Right lobe of liver (tissue), 6 donors: ENCODE data around the gene RUNX2. TPM values are rescaled to one million over a fixed set of nuclear protein-coding genes. Genes with fewer than 3 reads are reported as not detected.
A peak's percentile ranks its signal among the peaks of the same experiment; 100 is the strongest.

Experiments used
- ATAC-seq, 4 donors: fragments of 200-7000 bp; cut with Tn5 transposase; one replicate each; pipeline ENCODE4 v1.9.1; 2020; ENCODE audit warnings: mild to moderate bottlenecking in 4 of 4, moderate library complexity in 4 of 4
- DNase-seq, 3 donors: peaks; one replicate each; pipeline ENCODE4 v3.0.0-alpha.2; 2020
- H3K27ac ChIP-seq, 3 donors: fragments of 200-600 bp; one replicate each; pipeline ENCODE4 v1.8.0; 2022
- H3K27me3 ChIP-seq, 2 donors: fragments of 200-600 bp; one replicate each; pipeline ENCODE4 v1.8.0; 2022
- H3K36me3 ChIP-seq, 4 donors: fragments of 200-600 bp; sonication (generic) in 1 of 4; one replicate each; pipeline versions ENCODE4 v1.5.1 to v1.8.0; 2017 to 2022; ENCODE audit warnings: control low read depth in 1 of 4
- H3K4me1 ChIP-seq, 4 donors: fragments of 200-600 bp; sonication (generic) in 1 of 4; one replicate each; pipeline versions ENCODE4 v1.5.1 to v1.8.0; 2017 to 2022; ENCODE audit warnings: control low read depth in 1 of 4
- H3K4me3 ChIP-seq, 3 donors: fragments of 200-600 bp; one replicate each; pipeline ENCODE4 v1.8.0; 2022
- H3K9me3 ChIP-seq, 4 donors: fragments of 200-600 bp; sonication (generic) in 1 of 4; one replicate each; pipeline versions ENCODE4 v1.5.1 to v1.8.0; 2017 to 2022; ENCODE audit warnings: control low read depth in 1 of 4
- CTCF ChIP-seq, 4 donors: fragments of 200-600 bp in 3 of 4; fragments of 450-650 bp in 1 of 4; IDR thresholded peaks; one replicate each; pipeline versions ENCODE4 v1.5.1 to v1.8.0; 2016 to 2022; ENCODE audit warnings: antibody characterized with exemption in 4 of 4, mild to moderate bottlenecking in 2 of 4
- POLR2A ChIP-seq: fragments of 450-650 bp; IDR thresholded peaks from one replicate; pipeline ENCODE4 v1.6.1; 2017; ENCODE audit warnings: antibody characterized with exemption, mild to moderate bottlenecking
- WGBS: methylation state at CpG from one replicate; pipeline ENCODE4 v1.1.6; 2018; ENCODE audit warnings: low coverage, low lambda C conversion rate; ENCODE audit not compliant: insufficient coverage; ENCODE audit errors: missing lambda C conversion rate; 5-methylcytosine and 5-hydroxymethylcytosine counted together
- intact Hi-C, 2 donors: fragments of 100-400 bp; cut with DNase I; formaldehyde crosslinking; loops; one replicate each; pipeline versions ENCODE4 v1.11.2 to v1.14.1; 2022
- total RNA-seq, 6 experiments: library from RNA; depleted of rRNA in 2 of 6; stranded (reverse); fragments of >200 nt in 2 of 6; fragmentation: NEBNext Ultra II Directional in 3 of 6; extraction: Animal tissue kit (Norgen Biotek cat#: 25700) in 3 of 6; gene quantifications; one replicate each; pipeline versions ENCODE4 v1.1.0 to v1.2.4, GENCODE V29; 2016 to 2023
- donor health status: DM: no; HTN: yes; CAD: no.
- donor health status: DM: no; HTN: no; CAD: no.
- donor health status: DM: no; HTN: no; CAD: no.
- donor health status: DM: no; HTN: yes; CAD: no.
- donor health status: DM: no; HTN: yes; CAD: no.

The RUNX2 gene
- total RNA-seq, 6 experiments from 2014 or later = 0.15 to 0.80 (median 0.43) TPM

- DNase-seq = no peak
- Histone ChIP-seq H3K27ac (no peak overlapping the region), H3K4me1 (no peaks in the 10 kb centered on the region), H3K36me3 (no peaks in the 10 kb centered on the region), H3K27me3 (no peaks in the 10 kb centered on the region), H3K9me3 (no peaks in the 10 kb centered on the region), H3K4me3 (no peak overlapping the region)
- 33% methylated on average over 7 of the region's 7 CpGs for WGBS
- peak in 1 of 4 donors; percentile 86 for ATAC-seq
- TF ChIP-seq POLR2A (no peak), CTCF (IDR thresholded peaks at IDR 0.05) (no peak)
- intact Hi-C loops = no loop called here
Observed at GRCh38 chr6:45436544-45437438, 108.7 kb downstream of the RUNX2 start.

- H3K27ac ChIP-seq = no peak overlapping the region
- no peaks in the 10 kb centered on the region for H3K36me3 ChIP-seq
- H3K4me1 ChIP-seq = no peaks in the 10 kb centered on the region
- H3K27me3 ChIP-seq = no peaks in the 10 kb centered on the region
- no peak for TF ChIP-seq POLR2A
- no peak for TF ChIP-seq CTCF (IDR thresholded peaks at IDR 0.05)
- no peaks in the 10 kb centered on the region for H3K9me3 ChIP-seq
- H3K4me3 ChIP-seq = no peak overlapping the region
- 64% methylated on average over 3 of the region's 3 CpGs for WGBS
- intact Hi-C loops = no loop called here
- DNase-seq (no peak), ATAC-seq (no peak)
Observed at GRCh38 chr6:45437439-45437815, 109.3 kb downstream of the RUNX2 start.

GRCh38 chr6:45438151-45438550 is 110.0 kb downstream of the RUNX2 start:
- 80% methylated on average over 3 of the region's 3 CpGs for WGBS
- H3K27ac ChIP-seq = no peak overlapping the region
- intact Hi-C loops = no loop called here
- TF ChIP-seq CTCF (IDR thresholded peaks at IDR 0.05) (no peak), POLR2A (no peak)
- no peaks in the 10 kb centered on the region for H3K9me3 ChIP-seq
- ATAC-seq (no peak), DNase-seq (no peak)
- H3K4me1 ChIP-seq = no peaks in the 10 kb centered on the region
- no peaks in the 10 kb centered on the region for H3K36me3 ChIP-seq
- no peak overlapping the region for H3K4me3 ChIP-seq
- H3K27me3 ChIP-seq = no peaks in the 10 kb centered on the region

GRCh38 chr6:45438849-45439406 is 110.8 kb downstream of the RUNX2 start:
- Histone ChIP-seq H3K4me3 (no peak overlapping the region), H3K36me3 (no peaks in the 10 kb centered on the region), H3K27ac (no peak overlapping the region), H3K4me1 (no peaks in the 10 kb centered on the region), H3K9me3 (no peaks in the 10 kb centered on the region), H3K27me3 (no peaks in the 10 kb centered on the region)
- 88% methylated on average over 1 of the region's 1 CpG for WGBS
- intact Hi-C loops = no loop called here
- ATAC-seq (peak in 1 of 4 donors; percentile 24), DNase-seq (no peak)
- no peak for TF ChIP-seq POLR2A
- no peak for TF ChIP-seq CTCF (IDR thresholded peaks at IDR 0.05)
